ENCODE data around the gene UGGT1.

Gene UGGT1

DNA sequence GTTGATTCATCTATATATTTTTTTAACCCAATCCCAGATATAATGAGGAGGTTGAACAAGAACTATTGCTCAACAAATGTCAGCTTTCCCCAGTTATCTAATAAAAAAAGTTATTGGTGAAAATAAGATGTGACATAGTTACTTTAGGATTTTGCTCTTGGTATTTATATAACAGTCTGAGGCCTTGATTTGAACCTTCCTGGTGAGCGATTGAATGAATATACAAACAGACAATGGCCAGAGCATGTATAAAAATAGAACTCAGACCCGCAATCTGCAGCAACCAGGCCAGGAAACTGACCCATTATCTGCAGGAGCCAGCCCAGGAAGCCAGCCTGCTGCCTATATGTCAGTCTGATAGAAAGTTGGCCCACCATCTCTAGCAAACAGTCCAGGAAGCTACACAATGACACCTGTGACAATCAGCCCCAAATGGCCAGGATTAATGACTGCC is 146.1 kb downstream of the UGGT1 start:
- Histone ChIP-seq H3K9ac (ENCODE audit: low read length) (no peak overlapping the region), H3K9me3 (ENCODE audit: control insufficient read depth, insufficient read depth, low read depth, low read length) (no peaks in the 10 kb centered on the region), H3K36me3 (ENCODE audit: control insufficient read depth, insufficient read depth, low read length) (no peaks in the 10 kb centered on the region), H3K27ac (ENCODE audit: low read depth, low read length) (no peak overlapping the region), H3K4me3 (ENCODE audit: low read depth, low read length) (no peak overlapping the region), H3K27me3 (ENCODE audit: control insufficient read depth, insufficient read depth, low read length) (peaks cover 13% of the 10 kb centered on the region), H3K4me1 (ENCODE audit: control insufficient read depth, insufficient read depth, low read length) (no peaks in the 10 kb centered on the region)

DNA sequence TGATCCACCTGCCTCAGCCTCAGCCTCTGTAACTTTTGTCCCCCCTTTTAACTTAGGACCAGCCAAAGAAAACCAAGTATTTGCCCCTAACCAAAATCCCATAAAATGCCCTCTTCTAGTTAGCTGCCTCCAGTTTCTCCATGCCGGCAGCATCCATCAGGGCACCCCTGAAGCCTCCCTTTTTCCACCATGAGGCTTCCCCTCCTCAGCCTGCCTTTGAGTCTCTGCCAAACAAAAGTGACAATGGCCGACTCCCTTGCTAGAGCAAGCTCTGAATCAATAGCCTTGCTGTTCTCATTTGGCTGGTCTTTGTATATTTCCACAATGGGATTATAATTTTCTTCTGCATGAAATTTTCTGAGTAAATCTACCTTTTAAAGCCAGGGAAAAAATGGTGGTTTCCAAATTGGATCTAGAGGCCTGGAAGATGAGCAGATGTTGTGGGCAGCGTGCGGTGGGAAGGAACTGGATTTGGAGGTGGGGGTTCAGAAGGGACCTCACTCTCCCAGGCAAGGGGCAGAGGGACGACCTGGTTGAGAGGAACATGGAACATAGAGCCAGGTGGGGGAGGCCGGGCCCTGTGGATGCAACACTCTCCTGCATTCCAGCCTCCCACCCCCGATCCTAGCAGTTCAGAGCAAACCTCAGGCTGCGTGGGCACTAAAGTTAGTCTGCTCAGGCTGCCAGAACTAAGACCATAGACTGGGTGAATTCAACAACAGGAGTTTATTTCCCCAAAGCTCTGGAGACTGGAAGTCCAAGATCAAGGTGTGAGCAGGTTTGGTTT is 147.1 kb downstream of the UGGT1 start:
- Histone ChIP-seq H3K27me3 (ENCODE audit: control insufficient read depth, insufficient read depth, low read length) (peaks cover 3% of the 10 kb centered on the region), H3K9me3 (ENCODE audit: control insufficient read depth, insufficient read depth, low read depth, low read length) (no peaks in the 10 kb centered on the region), H3K9ac (ENCODE audit: low read length) (no peak overlapping the region), H3K4me1 (ENCODE audit: control insufficient read depth, insufficient read depth, low read length) (no peaks in the 10 kb centered on the region), H3K36me3 (ENCODE audit: control insufficient read depth, insufficient read depth, low read length) (no peaks in the 10 kb centered on the region), H3K27ac (ENCODE audit: low read depth, low read length) (no peak overlapping the region), H3K4me3 (ENCODE audit: low read depth, low read length) (no peak overlapping the region)

DNA sequence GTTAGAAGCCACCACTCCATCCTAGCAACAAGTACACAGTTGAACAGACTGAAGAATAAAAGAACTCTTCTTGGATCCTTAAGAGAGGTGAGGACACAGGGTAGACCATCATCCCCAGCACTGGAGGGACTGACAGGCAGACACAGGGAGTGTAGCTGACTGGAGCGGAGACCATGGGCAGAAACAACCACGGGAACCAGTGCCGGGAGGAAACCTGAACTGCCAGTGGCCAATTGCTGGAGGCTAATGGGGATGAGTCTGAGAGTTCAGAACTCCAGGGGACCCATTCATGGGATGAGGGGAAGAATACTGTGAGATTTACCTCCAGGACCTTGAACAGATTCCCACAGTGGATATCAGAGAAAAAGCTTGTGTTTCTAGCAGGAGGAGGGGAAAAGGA is 150.9 kb downstream of the UGGT1 start:
- Histone ChIP-seq H3K9me3 (ENCODE audit: control insufficient read depth, insufficient read depth, low read depth, low read length) (no peaks in the 10 kb centered on the region), H3K4me3 (ENCODE audit: low read depth, low read length) (no peak overlapping the region)

More for the DNA sequence above, 150.9 kb downstream of the UGGT1 start:
- H3K27me3 ChIP-seq (ENCODE audit: control insufficient read depth, insufficient read depth, low read length): no peaks in the 10 kb centered on the region
- H3K4me1 ChIP-seq (ENCODE audit: control insufficient read depth, insufficient read depth, low read length): no peaks in the 10 kb centered on the region
- H3K36me3 ChIP-seq (ENCODE audit: control insufficient read depth, insufficient read depth, low read length): no peaks in the 10 kb centered on the region
- H3K27ac ChIP-seq (ENCODE audit: low read depth, low read length): no peak overlapping the region
- H3K9ac ChIP-seq (ENCODE audit: low read length): no peak overlapping the region

Measured in HUES6 (cell line).